Ishikawa (cell line): Measurements from ENCODE around the gene SOD1.

ENCODE experiments used
- EGR1 ChIP-seq: IDR thresholded peaks from 2 replicates; pipeline ENCODE4 v1.6.1; 2012
- RAD21 ChIP-seq: IDR thresholded peaks from 2 replicates; pipeline ENCODE4 v1.6.1; 2012; ENCODE audit warnings: low read depth
- USF1 ChIP-seq: IDR thresholded peaks from 2 replicates; pipeline ENCODE4 v1.6.1; 2012

- TF ChIP-seq EGR1 (no peak), USF1 (no peak), RAD21 (no peak)
These were observed 16.5 kb downstream of the SOD1 start for GRCh38 chr21:31675960-31676359.
